Activated CD4-positive, alpha-beta T cell treated with anti-CD3 and anti-CD28 coated beads, Interleukin-2, amount 50 U/mL, for 1 hour (primary cell): ENCODE measurements around the gene DDR2.
"Not testable (repeated sequence)": the region's sequence is repeated elsewhere in the genome, so short reads cannot be mapped to it uniquely, and the experiment has no call there.

ENCODE experiments used
- DNase-seq: peaks from one replicate; pipeline ENCODE4 v3.0.0-alpha.2; 2020

Gene DDR2

DNA sequence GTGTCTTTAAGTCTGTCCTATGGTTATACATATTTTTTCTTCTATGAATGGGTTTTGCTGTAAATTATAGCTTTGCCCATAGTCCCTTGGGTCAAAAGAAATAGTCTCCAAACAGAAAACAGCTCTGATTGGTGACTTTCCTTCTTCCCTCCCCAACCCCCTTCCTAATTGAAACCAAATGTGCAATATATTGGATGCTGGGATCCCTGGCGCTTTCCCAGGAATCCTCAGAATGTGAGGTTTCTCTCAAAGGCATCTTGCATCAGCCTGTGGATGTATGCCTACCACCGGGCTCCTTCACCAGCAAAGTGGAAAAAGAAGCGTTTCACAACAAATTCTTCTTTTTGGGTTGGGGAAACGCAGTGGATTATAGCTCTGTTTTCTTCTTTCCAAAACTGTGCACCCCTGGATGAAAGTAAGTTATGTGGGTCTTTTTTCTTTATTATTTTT lies at the start of gene DDR2:
Gene DDR2, plus strand, starts transcription at position 248 of the 450 bp plus-strand sequence. CDS start 86,600 bp downstream, outside the sequence.
- no peak for DNase-seq

DNA sequence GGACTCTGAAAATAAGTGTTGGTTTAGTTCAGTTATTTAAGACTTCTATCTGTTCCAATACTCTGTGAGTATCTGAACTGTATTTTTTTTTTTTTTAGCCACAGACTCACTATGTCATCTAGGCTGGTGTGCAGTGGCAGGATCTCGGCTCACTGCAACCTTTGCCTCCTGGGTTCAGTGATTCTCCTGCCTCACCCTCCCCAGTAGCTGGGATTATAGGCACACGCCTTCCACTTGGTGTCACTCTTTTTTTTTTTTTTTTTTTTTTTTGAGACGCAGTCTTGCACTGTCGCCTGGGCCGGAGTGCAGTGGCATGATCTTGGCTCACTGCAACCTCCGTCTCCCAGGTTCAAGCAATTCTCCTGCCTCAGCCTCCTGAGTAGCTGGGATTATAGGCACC lies 49.4 kb upstream of the DDR2 start:
- DNase-seq: not testable (repeated sequence)

DNA sequence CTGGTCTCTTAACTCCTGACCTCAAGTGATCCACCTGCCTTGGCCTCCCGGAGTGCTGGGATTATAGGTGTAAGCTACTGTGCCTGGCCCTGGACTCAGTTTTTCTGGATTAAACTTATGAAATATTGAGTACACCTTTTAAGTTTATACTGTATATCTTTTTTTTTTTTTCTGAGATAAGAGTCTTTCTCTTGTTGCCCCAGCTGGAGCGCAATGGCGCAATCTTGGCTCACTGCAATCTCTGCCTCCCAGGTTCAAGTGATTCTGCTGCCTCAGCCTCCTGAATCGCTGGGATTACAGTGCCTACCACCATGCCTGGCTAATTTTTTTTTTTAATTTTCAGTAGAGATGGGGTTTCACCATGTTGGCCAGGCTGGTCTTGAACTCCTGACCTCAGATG lies 47.2 kb upstream of the DDR2 start:
- DNase-seq: not testable (repeated sequence)

DNA sequence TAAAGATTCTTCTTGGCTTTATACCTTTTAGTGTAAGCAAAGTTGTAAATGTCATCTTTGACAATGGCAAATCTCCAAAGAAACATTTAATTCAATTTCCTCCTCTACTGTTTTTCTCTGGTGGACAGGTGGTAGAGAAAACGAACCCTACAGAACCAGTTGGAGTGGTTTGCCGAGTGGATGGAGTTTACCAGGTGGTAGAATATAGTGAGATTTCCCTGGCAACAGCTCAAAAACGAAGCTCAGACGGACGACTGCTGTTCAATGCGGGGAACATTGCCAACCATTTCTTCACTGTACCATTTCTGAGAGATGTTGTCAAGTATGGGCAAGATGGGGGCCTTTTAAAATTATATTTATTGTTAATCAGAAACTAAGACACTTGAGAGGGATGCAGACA lies 44.9 kb upstream of the DDR2 start:
- DNase-seq: no peak

DNA sequence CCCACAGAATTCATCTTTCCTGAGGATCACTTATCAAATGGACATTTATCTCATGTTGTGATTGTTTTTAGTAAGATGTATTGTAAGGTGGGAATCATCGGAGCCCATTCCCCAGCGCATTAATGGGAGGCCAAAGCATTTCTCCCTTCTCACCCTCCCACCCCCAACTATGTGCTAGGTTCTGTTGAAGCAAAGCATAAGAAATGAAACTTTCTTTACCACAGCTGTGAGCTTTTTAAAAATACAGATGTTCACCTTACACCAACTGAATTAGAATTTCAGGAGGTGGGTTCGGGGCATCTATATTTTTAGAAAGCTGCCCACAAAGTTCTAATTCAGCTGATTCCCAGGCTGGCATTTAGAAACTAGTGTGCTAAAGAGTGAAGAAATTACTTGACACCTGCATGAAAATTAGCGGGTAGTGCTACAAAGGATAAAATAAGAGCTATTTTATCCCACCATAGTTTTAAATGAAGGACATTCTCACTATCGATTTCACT lies 44.5 kb upstream of the DDR2 start:
- no peak for DNase-seq

DNA sequence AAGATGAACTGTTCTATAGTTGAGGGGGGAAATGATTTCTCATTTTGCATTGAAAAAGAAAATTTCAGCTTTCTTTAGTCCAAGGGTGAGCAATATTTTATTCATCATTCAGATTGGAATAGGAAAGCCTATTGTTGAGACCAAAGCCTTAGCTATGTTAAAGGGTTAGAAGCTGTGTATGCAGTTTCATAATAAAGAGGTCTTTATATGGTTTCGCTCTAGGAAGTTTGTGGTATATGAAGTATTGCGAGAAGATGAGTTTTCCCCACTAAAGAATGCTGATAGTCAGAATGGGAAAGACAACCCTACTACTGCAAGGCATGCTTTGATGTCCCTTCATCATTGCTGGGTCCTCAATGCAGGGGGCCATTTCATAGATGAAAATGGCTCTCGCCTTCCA lies 42.2 kb upstream of the DDR2 start:
- no peak for DNase-seq

DNA sequence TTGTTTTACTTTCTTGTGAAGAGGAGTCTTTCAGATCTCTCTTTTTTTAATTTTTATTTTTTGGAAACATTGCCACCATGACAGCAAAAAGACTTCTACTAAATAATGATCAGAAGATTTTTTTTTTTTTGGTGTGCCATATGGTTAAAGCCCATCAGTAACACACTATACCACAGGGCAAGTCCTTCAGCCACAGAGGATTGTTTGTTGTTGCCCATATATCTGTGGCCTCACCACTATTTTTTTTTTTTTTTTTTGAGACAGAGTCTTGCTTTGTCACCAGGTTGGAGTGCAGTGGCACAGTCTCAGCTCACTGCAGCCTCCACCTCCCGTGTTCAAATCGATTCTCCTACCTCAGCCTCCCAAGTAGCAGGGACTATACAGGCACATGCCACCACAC lies 41.6 kb upstream of the DDR2 start:
- DNase-seq: no peak

DNA sequence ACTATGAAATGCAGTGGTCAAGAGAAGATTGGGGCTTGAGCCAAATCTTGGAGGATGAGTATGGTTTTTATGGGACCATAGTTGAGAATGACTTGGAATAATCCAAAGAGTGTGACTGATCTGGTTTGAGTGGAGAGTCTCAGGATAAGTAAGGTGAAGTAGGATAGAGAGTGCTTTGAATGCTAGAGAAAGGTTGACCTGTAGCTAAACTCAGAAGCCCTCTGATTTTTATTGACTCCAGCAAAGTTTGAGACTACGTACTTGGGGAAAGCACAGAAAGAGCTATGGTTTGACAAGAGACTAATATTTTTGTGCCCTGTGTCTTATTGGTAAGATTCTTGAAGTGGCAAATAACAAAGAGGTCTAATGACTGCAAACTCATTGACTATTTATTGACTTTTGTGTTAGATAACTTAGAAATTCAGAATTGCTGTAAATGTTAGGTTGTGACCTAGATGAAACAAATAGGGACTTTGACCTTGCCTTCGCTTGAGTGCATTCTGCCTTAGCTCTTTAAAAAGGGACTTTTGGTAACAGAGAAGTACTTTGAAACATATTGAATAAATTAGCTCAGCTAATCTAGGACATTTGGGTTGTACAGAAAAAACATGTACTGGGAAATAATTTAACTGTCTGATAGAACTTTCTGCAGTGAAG lies 35.6 kb upstream of the DDR2 start:
- DNase-seq: no peak

DNA sequence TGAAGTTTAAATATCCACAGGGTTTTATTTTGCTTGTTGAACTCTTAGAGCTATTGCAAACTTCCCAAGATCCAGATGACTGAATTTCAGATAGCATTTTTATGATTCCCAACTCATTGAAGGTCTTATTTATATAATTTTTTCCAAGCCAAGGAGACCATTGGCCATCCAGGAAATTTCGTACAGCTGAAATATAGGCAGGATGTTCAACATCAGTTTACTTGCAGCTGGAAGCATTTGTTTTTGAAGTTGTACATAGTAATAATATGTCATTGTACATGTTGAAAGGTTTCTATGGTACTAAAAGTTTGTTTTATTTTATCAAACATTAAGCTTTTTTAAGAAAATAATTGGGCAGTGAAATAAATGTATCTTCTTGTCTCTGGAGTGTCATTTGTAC lies 32.8 kb upstream of the DDR2 start:
- DNase-seq: no peak

DNA sequence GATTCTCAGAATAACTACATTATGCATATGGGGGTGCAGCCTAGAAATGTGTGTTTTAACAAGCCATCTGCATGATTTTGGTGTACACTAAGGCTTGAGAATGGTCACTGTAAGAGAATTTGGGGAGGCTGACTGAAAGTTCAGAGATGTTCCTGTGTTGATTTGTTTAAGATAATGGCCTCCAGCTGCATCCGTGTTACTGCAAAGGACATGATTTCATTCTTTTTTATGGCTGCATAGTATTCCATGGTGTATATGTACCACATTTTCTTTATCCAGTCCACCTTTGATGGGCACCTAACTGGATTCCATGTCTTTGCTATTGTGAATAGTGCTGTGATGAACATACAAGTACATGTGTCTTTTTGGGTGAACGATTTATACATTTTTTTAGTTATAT lies 29.1 kb upstream of the DDR2 start:
- not testable (repeated sequence) for DNase-seq

DNA sequence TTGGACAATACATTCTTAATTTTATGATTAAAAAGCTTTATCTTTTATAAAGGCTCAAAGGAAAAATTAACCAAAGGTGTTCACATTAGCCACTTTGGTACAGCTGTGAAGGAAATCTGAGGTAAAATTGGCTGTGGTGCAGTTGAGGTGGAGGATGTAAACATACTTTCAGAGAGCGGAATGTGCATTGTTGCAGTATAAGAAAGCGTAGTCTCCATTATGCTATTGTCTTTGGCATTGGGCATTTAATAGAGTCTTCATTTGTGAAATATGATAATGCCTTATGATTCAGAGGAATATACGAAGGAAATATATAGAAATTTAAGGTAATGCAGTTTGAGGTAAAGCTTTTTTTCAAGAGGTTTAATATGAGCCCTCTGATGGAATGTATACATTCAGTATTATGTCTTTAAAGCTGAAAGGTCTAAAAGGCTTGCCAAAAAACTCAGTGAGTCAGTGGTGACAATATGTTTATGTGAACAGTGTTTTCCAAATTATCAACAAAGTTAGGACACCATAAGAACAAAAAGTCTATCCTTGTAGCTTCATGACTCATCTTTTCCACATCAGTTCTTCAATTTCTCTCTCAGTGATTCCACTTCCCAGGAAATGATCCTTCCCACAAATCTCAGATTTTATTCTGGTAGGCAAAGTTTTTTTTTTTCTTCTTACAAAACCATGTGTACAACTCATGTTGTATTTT lies 26.9 kb upstream of the DDR2 start:
- DNase-seq: no peak

DNA sequence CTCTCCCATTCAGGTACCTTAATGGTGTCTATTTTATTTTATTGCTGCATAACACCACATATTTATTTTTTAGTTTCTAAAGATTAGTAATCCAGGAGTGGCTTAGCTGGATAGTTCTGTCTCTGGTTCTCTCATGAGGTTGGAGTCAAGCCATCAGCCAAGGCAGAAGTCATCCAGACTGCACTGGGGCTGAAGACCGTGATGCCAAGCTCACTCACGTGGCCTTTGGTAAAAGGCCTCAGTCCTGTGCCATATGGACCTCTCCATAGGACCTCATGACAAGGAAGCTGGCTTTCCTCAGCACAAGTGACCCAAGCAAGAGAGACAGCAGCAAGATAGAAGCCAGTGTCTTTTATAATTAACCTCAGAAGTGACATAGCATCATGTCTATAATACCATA lies 23.0 kb upstream of the DDR2 start:
- no peak for DNase-seq

DNA sequence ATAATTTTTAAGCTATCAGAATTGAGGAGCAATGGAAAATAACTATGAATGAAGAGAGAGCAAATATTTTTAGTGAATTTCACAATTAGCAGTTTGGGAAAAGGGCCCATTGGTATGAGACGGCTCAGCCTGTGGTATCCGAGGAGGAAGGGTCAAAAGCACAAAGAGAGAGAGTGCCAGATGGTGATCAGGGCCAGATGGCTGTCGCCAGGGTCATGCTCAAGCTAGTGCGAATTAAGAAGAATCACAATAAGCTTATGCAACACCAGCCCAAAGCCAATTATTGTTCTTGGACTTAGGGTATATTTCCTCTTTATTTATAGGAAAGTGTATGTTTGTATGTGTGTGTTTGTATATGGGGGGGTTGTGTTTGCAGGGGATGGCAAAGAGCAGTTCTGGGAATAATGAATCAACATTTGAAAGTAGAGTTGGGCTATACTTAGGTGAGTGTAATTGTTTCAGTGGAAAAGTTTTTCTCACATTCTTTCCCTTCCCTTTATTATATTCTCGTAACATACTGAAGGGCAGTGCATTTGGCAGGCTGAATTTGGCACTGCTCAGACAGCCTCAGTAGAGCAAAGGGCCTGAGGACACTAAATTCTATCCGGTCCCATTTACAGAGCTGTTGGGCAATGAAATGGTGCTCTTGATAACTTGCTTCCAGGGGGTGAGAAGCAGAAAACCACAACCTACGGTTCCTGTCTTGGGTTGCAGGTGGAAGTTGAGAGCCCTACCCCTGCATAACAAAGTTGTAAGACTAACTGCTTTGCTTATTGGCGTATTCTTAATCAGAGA lies 19.5 kb upstream of the DDR2 start:
- no peak for DNase-seq

DNA sequence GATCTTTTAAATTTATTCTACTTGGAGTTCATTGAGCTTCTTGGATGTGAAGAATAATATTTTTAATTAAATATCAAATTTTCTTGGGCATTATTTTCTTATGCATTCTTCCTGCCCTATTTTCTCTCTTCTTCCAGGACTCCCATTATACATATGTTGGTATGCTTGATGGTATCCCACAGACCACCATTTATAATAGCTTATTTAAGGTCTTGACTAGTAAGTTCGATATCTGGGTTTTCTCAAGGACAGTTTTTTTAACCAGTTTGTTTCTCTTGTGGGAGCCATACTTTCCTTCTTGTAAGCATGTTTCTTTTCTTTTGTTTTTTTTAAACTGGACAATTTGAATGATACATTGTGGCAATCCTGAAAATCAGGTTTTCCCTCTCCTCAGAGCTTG lies 15.4 kb upstream of the DDR2 start:
- no peak for DNase-seq

DNA sequence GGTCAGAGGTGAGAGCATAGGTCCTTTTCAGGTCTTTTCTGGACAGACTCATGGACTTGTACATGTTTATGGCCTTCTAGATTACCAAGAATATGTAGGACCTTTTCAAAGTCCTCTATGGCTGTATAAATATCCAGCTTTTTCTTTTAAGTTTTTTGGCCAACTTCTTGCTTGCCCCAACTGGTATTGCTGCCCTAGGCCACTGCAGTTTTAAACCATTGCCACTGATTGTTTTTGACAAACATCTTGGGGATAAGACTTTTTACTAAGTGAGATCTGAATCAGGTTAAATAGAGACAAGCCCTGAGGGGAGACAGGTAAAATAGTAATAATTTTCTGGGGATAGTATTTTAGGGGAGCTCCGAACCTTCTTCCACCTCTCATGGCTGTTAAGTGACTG lies 14.8 kb upstream of the DDR2 start:
- DNase-seq: no peak

DNA sequence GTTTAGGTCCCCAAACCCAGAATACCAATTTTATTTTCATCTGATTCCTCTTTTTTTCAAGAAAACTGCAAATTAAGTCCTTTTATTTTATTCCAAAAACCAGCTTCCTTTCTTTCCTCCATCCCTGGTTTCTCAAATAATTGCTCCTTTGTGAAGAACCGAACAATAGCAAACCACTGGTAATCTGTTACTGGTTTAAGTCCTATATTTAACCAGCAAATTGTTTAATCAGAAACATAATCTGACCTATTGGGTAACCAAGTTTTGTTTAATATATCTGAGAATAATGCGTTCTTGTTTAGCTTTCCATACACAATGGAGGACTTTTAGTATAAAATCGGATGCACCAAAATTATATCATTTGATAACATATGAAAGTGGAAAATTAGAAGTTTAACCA lies 13.2 kb upstream of the DDR2 start:
- DNase-seq: no peak

DNA sequence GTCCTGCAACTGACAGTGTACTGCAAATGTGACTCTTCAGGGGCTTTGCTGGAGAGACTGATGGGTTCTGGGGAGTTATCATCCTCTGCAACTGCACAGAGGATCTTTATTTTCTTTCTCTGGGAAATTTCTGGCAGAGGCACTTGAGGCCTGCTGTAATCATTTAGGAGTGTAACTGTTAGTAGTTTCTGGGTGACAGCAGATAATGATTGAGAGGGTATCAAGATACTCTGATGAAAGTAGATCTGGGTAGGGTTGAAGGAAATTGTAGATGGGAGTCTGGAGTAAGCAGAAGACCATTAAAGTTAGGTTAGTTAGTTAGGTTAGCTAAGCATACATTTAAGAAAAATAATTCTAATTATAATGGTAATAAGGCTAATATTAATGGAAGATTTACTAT lies 11.0 kb upstream of the DDR2 start:
- DNase-seq: no peak

DNA sequence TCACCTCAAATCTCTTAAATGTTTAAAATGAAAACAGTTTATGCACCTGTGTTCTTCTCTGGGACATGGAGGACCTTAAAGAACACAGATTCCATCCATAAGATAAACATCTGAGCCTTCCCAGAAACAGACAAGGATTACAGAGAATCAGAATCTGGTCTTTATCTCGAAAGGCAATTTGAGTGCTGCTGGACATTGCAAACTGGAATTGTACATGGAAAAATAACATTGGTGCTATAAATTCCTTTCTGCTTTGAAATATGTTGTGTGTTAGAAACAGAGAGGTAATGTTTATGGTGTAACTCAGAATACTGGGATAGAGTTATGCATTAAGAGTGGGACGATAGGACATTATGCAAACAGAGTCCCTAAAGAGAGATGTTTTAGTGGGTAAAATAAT lies 6.6 kb upstream of the DDR2 start:
- no peak for DNase-seq

DNA sequence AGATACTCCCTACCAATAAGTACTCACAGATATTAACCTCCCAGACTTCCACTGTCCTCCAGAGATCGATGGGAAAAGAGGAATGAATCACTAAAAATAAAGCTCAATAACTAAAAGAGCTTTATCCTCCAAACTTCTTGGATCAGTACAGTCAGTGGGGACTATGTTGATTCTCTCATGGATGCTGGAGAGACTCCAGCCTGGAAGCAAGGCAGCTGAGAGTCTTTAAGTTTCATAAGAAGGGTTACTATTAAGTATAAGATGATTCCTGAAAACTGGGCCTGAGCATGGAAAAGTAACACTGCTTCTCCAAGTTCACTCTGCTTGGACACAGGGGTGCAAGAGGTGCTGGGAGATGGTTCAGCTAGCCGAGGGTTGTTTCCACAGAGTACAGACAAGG lies 6.2 kb upstream of the DDR2 start:
- DNase-seq: no peak

DNA sequence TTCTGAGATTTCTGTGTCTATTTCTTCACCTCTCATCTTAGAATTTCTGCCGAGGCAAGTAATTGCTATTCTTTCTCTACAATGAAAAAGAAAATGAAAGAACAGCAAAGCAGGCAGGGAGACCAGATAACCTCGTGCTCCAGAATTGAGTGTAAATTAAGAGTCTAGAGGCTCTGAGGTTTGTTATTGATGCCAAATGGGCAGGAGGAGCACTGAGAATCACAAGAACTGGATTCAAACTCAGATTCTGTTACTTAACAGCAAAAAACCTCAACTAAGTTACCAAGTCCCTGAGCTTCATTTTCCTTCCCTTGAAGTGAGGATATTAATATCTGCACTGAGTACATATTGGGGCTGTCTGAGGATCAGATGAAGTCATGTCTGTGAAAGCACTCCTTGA lies 5.5 kb upstream of the DDR2 start:
- DNase-seq: no peak

DNA sequence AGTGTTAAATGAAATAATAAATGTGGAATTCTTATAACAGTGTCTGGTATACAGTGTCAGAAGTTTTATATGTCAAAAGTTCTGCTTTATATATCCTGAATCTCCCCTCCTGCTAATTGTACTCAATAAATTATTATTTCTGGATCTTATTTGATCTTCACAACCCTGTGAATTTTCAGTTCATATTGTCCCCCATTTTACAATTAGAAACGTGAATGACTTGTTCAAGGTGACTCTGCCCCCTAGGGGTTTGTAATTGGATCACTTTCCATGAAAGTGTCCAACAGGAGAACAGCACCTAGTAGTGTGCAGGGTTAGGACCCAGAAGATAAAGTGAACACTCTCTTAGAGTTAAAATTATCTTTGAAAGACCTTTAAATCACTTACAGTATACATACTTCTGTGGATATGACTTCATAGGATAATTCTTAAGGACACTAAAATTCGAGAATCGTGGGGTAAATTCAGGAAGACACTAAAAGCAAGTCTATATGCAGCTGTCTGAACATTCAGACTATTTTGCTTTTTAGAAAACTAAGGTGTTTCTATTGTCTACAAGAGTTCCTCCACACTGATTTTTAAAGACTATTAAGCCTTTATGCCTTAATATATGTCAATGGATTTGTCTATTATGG lies 4.5 kb upstream of the DDR2 start:
- DNase-seq: no peak

DNA sequence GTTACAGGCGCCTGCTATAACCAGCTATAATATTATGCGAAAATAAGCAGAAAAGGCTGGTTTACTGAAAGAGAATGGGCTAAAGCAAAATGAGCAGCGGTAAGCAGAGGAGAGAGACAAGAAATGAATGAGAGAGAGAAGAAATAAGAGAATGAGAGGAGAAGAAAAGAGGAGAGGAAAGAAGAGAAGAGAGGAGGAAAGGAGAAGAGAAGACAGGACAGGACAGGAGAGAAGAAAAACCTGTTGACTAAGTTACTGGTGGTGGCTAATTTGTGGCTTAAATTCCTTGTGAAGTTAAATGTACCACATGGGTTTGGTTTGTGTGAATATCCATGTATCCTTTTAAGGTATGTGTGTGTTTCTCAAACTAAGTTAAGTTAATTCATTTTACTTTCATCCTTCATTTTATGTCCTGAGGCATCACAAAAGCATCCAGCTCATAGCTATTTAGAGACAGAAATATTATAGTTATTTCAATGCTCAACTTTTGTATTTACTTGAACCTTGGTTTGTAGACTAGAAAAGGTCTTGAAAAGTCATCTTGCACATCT lies 3.1 kb upstream of the DDR2 start:
- no peak for DNase-seq

DNA sequence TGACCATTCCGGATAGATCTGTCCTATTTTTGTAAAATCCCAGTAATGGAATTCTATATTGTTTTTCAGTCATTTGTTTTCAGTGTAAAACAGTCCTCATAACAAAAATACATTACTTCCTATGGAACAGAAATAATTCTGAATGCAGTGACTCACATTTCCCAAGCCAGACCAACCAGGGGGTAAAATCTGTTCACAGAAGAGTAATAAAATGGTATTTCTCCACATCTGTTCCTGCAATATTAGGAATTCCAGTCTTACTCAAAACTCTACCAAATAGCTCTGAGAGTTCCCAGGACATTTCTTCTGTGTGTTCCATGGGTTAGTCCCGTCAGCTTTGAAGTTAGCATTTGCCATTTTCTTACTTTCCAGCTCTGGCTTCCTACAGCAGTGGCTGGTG lies 2.6 kb upstream of the DDR2 start:
- DNase-seq: no peak
